Natural killer cell (primary cell): ENCODE data around the gene ELOVL2. TPM values are rescaled to one million over a fixed set of nuclear protein-coding genes. Genes with fewer than 3 reads are reported as not detected.

Experiments
- ATAC-seq, 3 donors: fragments of 150-1000 bp in 2 of 3; fragments of 200-7000 bp in 1 of 3; cut with Tn5 transposase; 1 replicate in 1 of 3; 2 replicates in 2 of 3; pipeline ENCODE4 v1.10.0; 2021; ENCODE audit warnings: mild to moderate bottlenecking in 2 of 3, moderate library complexity in 2 of 3
- DNase-seq, 2 donors: peaks; one replicate each; pipeline versions ENCODE4 v3.0.0 to v3.0.0-alpha.2; 2013 to 2021; ENCODE audit warnings: mixed read lengths in 1 of 2
- H3K27ac ChIP-seq: one replicate; pipeline ENCODE4 v1.5.1; 2013; ENCODE audit warnings: mild to moderate bottlenecking, low read length
- H3K27me3 ChIP-seq: one replicate; pipeline ENCODE4 v1.6.1; 2013; ENCODE audit warnings: low read length; ENCODE audit not compliant: control insufficient read depth, insufficient read depth
- H3K36me3 ChIP-seq: one replicate; pipeline ENCODE4 v1.6.1; 2013; ENCODE audit warnings: low read length; ENCODE audit not compliant: control insufficient read depth, insufficient read depth
- H3K4me1 ChIP-seq: one replicate; pipeline ENCODE4 v1.6.1; 2013; ENCODE audit warnings: low read length; ENCODE audit not compliant: control insufficient read depth, insufficient read depth
- H3K4me3 ChIP-seq: one replicate; pipeline ENCODE4 v1.5.1; 2013; ENCODE audit warnings: low read length
- H3K9me3 ChIP-seq: one replicate; pipeline ENCODE4 v1.6.1; 2013; ENCODE audit warnings: low read length; ENCODE audit not compliant: control insufficient read depth, insufficient read depth
- H3K27ac Mint-ChIP-seq, 2 donors: one replicate each; pipeline ENCODE4 v1.8.0; 2022; ENCODE audit warnings: mild to moderate bottlenecking in 2 of 2, mixed read lengths in 2 of 2, moderate library complexity in 1 of 2
- H3K27me3 Mint-ChIP-seq, 2 donors: one replicate each; pipeline ENCODE4 v1.8.0; 2022; ENCODE audit warnings: low read depth in 2 of 2, mixed read lengths in 2 of 2
- H3K36me3 Mint-ChIP-seq: one replicate; pipeline ENCODE4 v1.8.0; 2022; ENCODE audit warnings: mixed read lengths
- H3K4me1 Mint-ChIP-seq, 2 donors: one replicate each; pipeline ENCODE4 v1.8.0; 2022; ENCODE audit warnings: mixed read lengths in 2 of 2
- H3K4me3 Mint-ChIP-seq: one replicate; pipeline ENCODE4 v1.8.0; 2022; ENCODE audit warnings: mild to moderate bottlenecking, moderate library complexity, mixed read lengths
- H3K9me3 Mint-ChIP-seq, 2 donors: one replicate each; pipeline ENCODE4 v1.8.0; 2022; ENCODE audit warnings: mixed read lengths in 2 of 2
- CTCF ChIP-seq: fragments of 200-600 bp; IDR thresholded peaks from one replicate; pipeline ENCODE4 v1.8.0; 2022; ENCODE audit warnings: antibody characterized with exemption
- WGBS: methylation state at CpG from one replicate; pipeline ENCODE4 v1.1.7; 2013; ENCODE audit warnings: missing lambda C conversion rate; ENCODE audit not compliant: insufficient coverage; 5-methylcytosine and 5-hydroxymethylcytosine counted together
- intact Hi-C: fragments of 100-400 bp; cut with micrococcal nuclease; formaldehyde crosslinking; loops from one replicate; pipeline ENCODE4 v1.14.2; 2022
- total RNA-seq, 4 donors: library from RNA; stranded (reverse); fragments of 120-200 nt in 1 of 4; gene quantifications; one replicate each; pipeline versions ENCODE4 v1.2.3 to v1.2.4, GENCODE V29; 2013 to 2022

The ELOVL2 gene
- total RNA-seq, 3 donors from 2014 or later (not counting 1 experiment from before 2014, with no cell fraction given), result not detected

- no peaks in the 10 kb centered on the region for H3K9me3 Mint-ChIP-seq
- no peaks in the 10 kb centered on the region for H3K36me3 Mint-ChIP-seq
- Histone ChIP-seq H3K4me1 (no peaks in the 10 kb centered on the region), H3K9me3 (no peaks in the 10 kb centered on the region), H3K4me3 (no peak overlapping the region), H3K36me3 (no peaks in the 10 kb centered on the region), H3K27me3 (peaks cover 2% of the 10 kb centered on the region), H3K27ac (no peak overlapping the region)
- intact Hi-C loops, result no loop called here
- 96% methylated on average over 4 of the region's 6 CpGs for WGBS
- H3K27ac Mint-ChIP-seq, result no peak overlapping the region
- H3K4me3 Mint-ChIP-seq, result no peak overlapping the region
- peaks cover 4 to 20% of the 10 kb centered on the region in 2 donors for H3K27me3 Mint-ChIP-seq
- TF ChIP-seq CTCF, result no peak
- DNase-seq (no peak), ATAC-seq (no peak)
- no peaks in the 10 kb centered on the region for H3K4me1 Mint-ChIP-seq
Measured at GRCh38 chr6:11065436-11066202, 21.5 kb upstream of the ELOVL2 start.

GRCh38 chr6:11064836-11065235 is 20.7 kb upstream of the ELOVL2 start:
- DNase-seq, result no peak
- no peaks in the 10 kb centered on the region for H3K9me3 Mint-ChIP-seq
- no peaks in the 10 kb centered on the region for H3K9me3 ChIP-seq
- H3K4me3 Mint-ChIP-seq, result no peak overlapping the region
- H3K36me3 ChIP-seq, result no peaks in the 10 kb centered on the region
- H3K27ac Mint-ChIP-seq, result no peak overlapping the region
- ATAC-seq, result no peak
- H3K4me1 ChIP-seq, result no peaks in the 10 kb centered on the region
- peaks cover 2% of the 10 kb centered on the region for H3K27me3 ChIP-seq
- H3K27ac ChIP-seq, result no peak overlapping the region
- H3K4me1 Mint-ChIP-seq, result no peaks in the 10 kb centered on the region
- no peak overlapping the region for H3K4me3 ChIP-seq
- intact Hi-C loops, result no loop called here
- whole genome bisulfite sequencing, result 78% methylated on average over 3 of the region's 3 CpGs
- peaks cover 4 to 20% of the 10 kb centered on the region in 2 donors for H3K27me3 Mint-ChIP-seq
- no peak for TF ChIP-seq CTCF
- no peaks in the 10 kb centered on the region for H3K36me3 Mint-ChIP-seq

- WGBS, result no CpG with 5 or more reads among the region's 2 CpGs
- no peaks in the 10 kb centered on the region for H3K9me3 Mint-ChIP-seq
- no peak overlapping the region for H3K4me3 Mint-ChIP-seq
- H3K9me3 ChIP-seq, result no peaks in the 10 kb centered on the region
- DNase-seq, result no peak
- no peaks in the 10 kb centered on the region for H3K4me1 ChIP-seq
- no peak overlapping the region for H3K4me3 ChIP-seq
- peaks cover 2% of the 10 kb centered on the region for H3K27me3 ChIP-seq
- no peaks in the 10 kb centered on the region for H3K36me3 Mint-ChIP-seq
- no peak for ATAC-seq
- H3K27me3 Mint-ChIP-seq, result peaks cover 4 to 17% of the 10 kb centered on the region in 2 donors
- TF ChIP-seq CTCF, result no peak
- intact Hi-C loops, result no loop called here
- no peaks in the 10 kb centered on the region for H3K4me1 Mint-ChIP-seq
- H3K27ac Mint-ChIP-seq, result no peak overlapping the region
- no peak overlapping the region for H3K27ac ChIP-seq
- H3K36me3 ChIP-seq, result no peaks in the 10 kb centered on the region
Measured at GRCh38 chr6:11062715-11063114, 18.6 kb upstream of the ELOVL2 start.

GRCh38 chr6:11062083-11062482 is 18.0 kb upstream of the ELOVL2 start:
- Mint-ChIP-seq H3K27me3 (peaks cover 4 to 17% of the 10 kb centered on the region in 2 donors), H3K9me3 (no peaks in the 10 kb centered on the region), H3K36me3 (no peaks in the 10 kb centered on the region), H3K4me1 (no peaks in the 10 kb centered on the region), H3K4me3 (no peak overlapping the region), H3K27ac (no peak overlapping the region)
- ATAC-seq, result no peak
- H3K4me1 ChIP-seq, result no peaks in the 10 kb centered on the region
- H3K27ac ChIP-seq, result no peak overlapping the region
- no peak for DNase-seq
- no peaks in the 10 kb centered on the region for H3K36me3 ChIP-seq
- TF ChIP-seq CTCF, result no peak
- 100% methylated on average over 1 of the region's 4 CpGs for WGBS
- intact Hi-C loops, result no loop called here
- H3K4me3 ChIP-seq, result no peak overlapping the region
- H3K27me3 ChIP-seq, result peaks cover 2% of the 10 kb centered on the region
- H3K9me3 ChIP-seq, result no peaks in the 10 kb centered on the region
